Amygdala (tissue), 56 donors: ENCODE results near the gene SYT15.

Source experiments
- DNase-seq, 56 donors: peaks; one replicate each; lab custom pipeline; 2025; lab: John Stamatoyannopoulos, UW

Gene SYT15

GRCh38 chr10:46544989-46545791 lies 33.7 kb upstream of the SYT15 start:
- no peak for DNase-seq

GRCh38 chr10:46545861-46546590 lies 32.9 kb upstream of the SYT15 start:
- no peak for DNase-seq

DNA sequence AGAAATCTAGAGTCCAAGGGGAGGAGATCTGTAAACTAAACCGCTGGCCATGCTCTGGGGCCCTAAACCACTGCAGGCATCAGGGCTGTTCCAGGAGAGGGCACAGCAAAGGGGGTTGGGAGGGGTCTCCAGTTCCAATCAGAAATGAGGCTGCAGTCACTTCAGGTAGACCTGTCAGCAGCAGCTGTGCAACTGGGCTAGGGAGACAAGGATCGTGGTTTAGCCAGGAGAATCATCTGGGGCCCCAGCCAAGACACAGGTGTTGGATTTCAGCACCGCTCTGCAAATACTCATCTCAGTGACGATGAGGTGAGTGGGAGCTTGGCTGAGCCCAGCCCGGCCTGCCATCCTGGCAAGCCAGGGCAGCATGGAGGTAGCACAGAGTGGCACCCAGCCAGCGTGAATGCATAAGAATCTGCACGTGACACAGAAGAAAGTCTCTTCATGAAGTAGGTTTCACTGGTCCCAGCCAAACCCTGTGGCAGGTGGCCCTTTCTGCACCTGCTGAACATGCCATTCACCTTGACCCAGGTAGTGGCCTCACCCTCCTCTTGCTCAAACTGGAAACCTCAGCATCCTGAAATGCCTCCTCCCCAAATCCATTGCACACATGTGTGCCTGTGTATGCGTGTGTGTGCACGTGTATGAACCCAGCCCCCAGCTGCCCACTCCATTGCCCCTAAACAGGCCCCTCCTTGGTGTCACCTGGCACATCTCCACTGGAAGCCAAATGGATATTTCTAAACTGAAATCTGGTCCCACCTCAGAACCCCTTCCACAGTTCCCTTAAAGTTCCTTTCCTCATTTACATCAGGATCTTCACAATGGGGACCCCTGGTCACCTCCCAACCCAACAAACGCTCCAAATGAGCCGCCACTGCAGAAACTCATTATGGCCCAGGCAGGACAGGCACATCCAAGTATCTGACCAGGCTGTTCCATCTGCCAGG lies 32.1 kb upstream of the SYT15 start:
- no peak for DNase-seq

DNA sequence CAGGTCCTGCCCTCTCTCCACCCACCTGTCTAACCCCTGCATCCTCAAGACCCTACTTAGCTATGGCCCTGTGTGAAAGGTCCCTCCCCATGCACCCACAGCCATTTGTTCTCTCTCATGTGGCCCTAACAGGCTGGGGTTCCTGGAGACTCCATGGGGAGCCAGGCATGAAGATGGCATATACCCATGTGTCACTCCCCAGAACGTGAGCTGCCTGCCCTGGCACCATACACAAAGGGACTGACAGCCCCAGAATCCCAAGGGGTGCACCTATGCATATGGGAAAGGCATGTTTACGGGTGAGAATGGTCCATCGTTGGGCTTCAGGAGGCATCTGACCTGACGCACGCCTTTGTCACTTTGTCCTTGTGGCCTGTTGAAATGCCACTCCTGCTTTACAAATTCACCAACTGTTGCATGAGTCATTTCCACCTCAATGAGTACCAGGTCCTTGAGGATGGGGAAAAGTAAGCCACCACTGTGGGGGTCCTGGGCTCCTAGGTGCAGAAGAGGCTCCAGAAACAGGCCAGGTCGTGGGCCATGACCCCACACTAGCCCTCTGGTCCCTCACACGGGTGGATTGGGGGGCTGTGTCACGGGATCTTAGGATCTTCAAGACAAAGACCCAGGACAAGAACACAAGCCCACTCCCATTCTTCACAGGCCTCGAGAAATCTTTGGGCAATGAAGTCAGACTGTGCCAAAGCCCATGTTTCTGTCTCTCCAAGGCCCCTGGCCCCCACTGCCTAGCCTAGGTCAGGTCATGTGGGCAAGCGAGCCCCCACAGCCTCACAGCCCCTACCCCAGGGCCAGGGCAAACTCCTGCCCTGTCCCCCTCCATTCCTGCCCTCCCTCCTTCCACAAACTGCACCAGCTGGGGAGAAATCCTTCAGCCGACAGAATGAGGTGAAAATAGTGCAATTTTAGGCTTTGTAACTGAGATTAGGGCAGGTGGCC lies 31.1 kb upstream of the SYT15 start:
- DNase-seq, result no peak

DNA sequence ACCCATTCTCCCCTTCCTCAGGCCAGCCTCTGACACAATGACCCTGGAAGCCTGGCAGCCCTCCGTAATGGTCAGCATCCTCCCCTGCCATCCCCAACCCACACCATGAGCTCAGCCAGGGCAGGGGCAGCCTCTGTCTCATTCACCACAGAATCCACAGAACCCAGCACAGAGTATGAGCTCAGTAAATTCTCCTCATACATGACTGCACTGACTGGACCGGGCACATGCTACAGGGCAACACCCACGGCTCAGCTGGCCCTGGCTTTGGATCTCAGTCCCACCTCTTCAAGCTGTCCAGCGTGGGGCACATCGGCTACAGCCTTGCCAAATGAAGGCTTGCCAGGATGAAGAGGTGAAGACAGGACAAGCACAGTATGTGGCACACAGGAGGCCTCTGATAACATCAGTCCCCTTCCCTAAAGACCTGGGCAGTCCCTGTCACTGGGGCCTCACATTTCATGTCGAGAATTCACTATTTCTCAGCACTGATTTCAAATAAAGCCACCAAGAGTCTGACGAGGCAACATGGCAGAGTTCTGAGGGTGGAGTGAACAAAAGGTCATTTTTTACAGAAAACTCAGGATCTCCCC lies 30.3 kb upstream of the SYT15 start:
- DNase-seq, result no peak

GRCh38 chr10:46549171-46550075 lies 29.5 kb upstream of the SYT15 start:
- no peak for DNase-seq

DNA sequence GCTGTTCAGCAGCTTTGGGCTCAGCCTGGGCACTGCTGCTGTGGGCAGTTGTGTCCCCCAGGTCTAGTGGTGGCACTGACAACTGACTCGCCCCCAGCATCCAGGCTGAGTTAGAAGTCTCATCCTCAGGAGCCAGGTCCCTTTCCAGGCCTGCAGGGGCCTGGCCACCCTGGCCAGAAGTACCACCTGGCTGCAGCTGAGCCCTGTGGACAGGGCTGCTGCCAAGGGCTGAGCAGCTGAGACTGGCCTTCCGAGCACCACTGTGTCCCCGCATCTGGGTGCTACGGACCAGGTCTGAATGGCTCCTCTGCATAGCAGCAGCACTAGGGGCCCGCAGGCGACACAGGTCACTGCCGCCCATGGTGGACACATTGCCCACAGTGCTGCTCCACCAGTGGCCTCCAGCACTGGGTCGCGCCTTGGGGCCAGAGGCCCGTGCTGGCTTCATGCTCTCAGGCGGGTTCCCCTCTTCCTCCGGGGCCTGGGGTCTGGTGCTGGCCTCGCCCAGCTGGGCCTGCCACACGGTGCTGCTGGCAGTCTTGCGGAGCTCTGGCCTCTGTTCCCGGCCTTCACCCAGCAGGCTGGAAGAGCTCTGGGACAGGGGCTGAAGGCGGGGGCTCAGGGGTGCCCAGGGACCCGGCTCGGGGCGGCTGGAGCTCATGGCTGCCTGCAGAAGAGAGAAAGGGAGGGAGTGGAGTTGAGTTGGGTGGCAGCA lies 28.7 kb upstream of the SYT15 start:
- no peak for DNase-seq

DNA sequence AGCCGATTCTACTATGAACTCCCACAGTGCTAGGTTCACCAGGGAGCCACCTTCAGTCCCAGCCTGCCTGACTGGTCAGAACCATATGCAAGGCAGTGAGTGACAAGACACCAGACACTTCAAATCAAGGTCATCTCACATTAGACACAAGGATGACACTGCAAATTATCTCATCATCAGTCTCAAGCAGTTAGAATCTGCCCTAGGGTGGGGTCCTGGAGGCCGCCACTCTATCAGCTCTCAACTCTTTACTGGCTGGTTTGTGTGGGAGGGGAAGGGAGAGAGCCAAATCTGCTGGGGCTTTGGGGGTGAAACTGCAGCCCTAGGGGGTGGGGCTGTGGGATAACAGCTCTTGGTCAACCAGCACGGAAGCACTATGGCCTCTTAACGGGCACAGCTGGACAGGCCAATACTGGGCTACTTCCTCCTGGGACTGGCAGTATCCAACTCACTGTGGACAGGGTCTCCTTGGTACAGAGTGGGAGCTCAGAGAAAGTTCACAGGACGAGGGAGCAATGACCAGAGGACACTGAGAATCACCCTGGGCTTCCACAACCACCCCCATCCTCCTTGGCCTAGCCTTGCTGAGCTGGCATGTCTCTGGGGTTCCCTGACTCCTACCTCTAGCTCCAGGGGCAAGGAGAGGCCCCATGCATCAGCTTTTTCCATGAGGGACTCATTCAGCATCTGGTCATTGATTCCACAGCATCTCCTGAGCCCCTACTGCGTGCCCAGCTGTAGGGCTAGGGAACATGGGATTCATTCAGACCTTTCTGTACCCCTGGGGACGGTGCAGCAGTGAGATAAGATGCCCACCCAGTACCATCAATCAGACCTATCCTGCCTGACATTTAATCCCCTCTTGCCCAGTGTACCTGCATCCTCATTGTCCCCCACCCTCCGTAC lies 27.9 kb upstream of the SYT15 start:
- DNase-seq, result no peak

GRCh38 chr10:46551701-46552525 lies 27.0 kb upstream of the SYT15 start:
- DNase-seq, result no peak

GRCh38 chr10:46552526-46553237 lies 26.2 kb upstream of the SYT15 start:
- DNase-seq, result no peak

- no peak for DNase-seq
These were observed 25.5 kb upstream of the SYT15 start for GRCh38 chr10:46553238-46554049.

GRCh38 chr10:46554166-46554781 lies 24.7 kb upstream of the SYT15 start:
- DNase-seq, result no peak

- DNase-seq, result no peak
These were observed 23.6 kb upstream of the SYT15 start for GRCh38 chr10:46555366-46555712.
